Natural killer cell (primary cell): ENCODE data around the gene PFKP. TPM values are rescaled to one million over a fixed set of nuclear protein-coding genes. Genes with fewer than 3 reads are reported as not detected.

Experiments used
- ATAC-seq, 3 donors: fragments of 150-1000 bp in 2 of 3; fragments of 200-7000 bp in 1 of 3; cut with Tn5 transposase; 1 replicate in 1 of 3; 2 replicates in 2 of 3; pipeline ENCODE4 v1.10.0; 2021; ENCODE audit warnings: mild to moderate bottlenecking in 2 of 3, moderate library complexity in 2 of 3
- DNase-seq, 2 donors: peaks; one replicate each; pipeline versions ENCODE4 v3.0.0 to v3.0.0-alpha.2; 2013 to 2021; ENCODE audit warnings: mixed read lengths in 1 of 2
- H3K27ac ChIP-seq: one replicate; pipeline ENCODE4 v1.5.1; 2013; ENCODE audit warnings: mild to moderate bottlenecking, low read length
- H3K27me3 ChIP-seq: one replicate; pipeline ENCODE4 v1.6.1; 2013; ENCODE audit warnings: low read length; ENCODE audit not compliant: control insufficient read depth, insufficient read depth
- H3K36me3 ChIP-seq: one replicate; pipeline ENCODE4 v1.6.1; 2013; ENCODE audit warnings: low read length; ENCODE audit not compliant: control insufficient read depth, insufficient read depth
- H3K4me1 ChIP-seq: one replicate; pipeline ENCODE4 v1.6.1; 2013; ENCODE audit warnings: low read length; ENCODE audit not compliant: control insufficient read depth, insufficient read depth
- H3K4me3 ChIP-seq: one replicate; pipeline ENCODE4 v1.5.1; 2013; ENCODE audit warnings: low read length
- H3K9me3 ChIP-seq: one replicate; pipeline ENCODE4 v1.6.1; 2013; ENCODE audit warnings: low read length; ENCODE audit not compliant: control insufficient read depth, insufficient read depth
- H3K27ac Mint-ChIP-seq, 2 donors: one replicate each; pipeline ENCODE4 v1.8.0; 2022; ENCODE audit warnings: mild to moderate bottlenecking in 2 of 2, mixed read lengths in 2 of 2, moderate library complexity in 1 of 2
- H3K27me3 Mint-ChIP-seq, 2 donors: one replicate each; pipeline ENCODE4 v1.8.0; 2022; ENCODE audit warnings: low read depth in 2 of 2, mixed read lengths in 2 of 2
- H3K36me3 Mint-ChIP-seq: one replicate; pipeline ENCODE4 v1.8.0; 2022; ENCODE audit warnings: mixed read lengths
- H3K4me1 Mint-ChIP-seq, 2 donors: one replicate each; pipeline ENCODE4 v1.8.0; 2022; ENCODE audit warnings: mixed read lengths in 2 of 2
- H3K4me3 Mint-ChIP-seq: one replicate; pipeline ENCODE4 v1.8.0; 2022; ENCODE audit warnings: mild to moderate bottlenecking, moderate library complexity, mixed read lengths
- H3K9me3 Mint-ChIP-seq, 2 donors: one replicate each; pipeline ENCODE4 v1.8.0; 2022; ENCODE audit warnings: mixed read lengths in 2 of 2
- CTCF ChIP-seq: fragments of 200-600 bp; IDR thresholded peaks from one replicate; pipeline ENCODE4 v1.8.0; 2022; ENCODE audit warnings: antibody characterized with exemption
- WGBS: methylation state at CpG from one replicate; pipeline ENCODE4 v1.1.7; 2013; ENCODE audit warnings: missing lambda C conversion rate; ENCODE audit not compliant: insufficient coverage; 5-methylcytosine and 5-hydroxymethylcytosine counted together
- intact Hi-C: fragments of 100-400 bp; cut with micrococcal nuclease; formaldehyde crosslinking; loops from one replicate; pipeline ENCODE4 v1.14.2; 2022
- total RNA-seq, 4 donors: library from RNA; stranded (reverse); fragments of 120-200 nt in 1 of 4; gene quantifications; one replicate each; pipeline versions ENCODE4 v1.2.3 to v1.2.4, GENCODE V29; 2013 to 2022

Gene PFKP
- total RNA-seq, 3 donors from 2014 or later (not counting 1 experiment from before 2014, with no cell fraction given) = 43.9 to 62.4 (median 47.4) TPM

GRCh38 chr10:3071405-3072198, 4.3 kb downstream of the PFKP start:
- H3K27ac ChIP-seq = no peak overlapping the region
- H3K4me3 ChIP-seq = no peak overlapping the region
- no peak for ATAC-seq
- Mint-ChIP-seq H3K9me3 (no peaks in the 10 kb centered on the region), H3K27me3 (no peaks in the 10 kb centered on the region), H3K4me1 (peaks cover 49 to 56% of the 10 kb centered on the region in 2 donors), H3K36me3 (no peaks in the 10 kb centered on the region), H3K4me3 (peak overlapping the region; percentile 26), H3K27ac (no peak overlapping the region)
- H3K9me3 ChIP-seq = no peaks in the 10 kb centered on the region
- H3K4me1 ChIP-seq = peaks cover 19% of the 10 kb centered on the region
- peaks cover under 1% of the 10 kb centered on the region for H3K27me3 ChIP-seq
- TF ChIP-seq CTCF = no peak
- DNase-seq = no peak
- intact Hi-C loops = no loop called here
- WGBS = 88% methylated on average over 13 of the region's 13 CpGs
- no peaks in the 10 kb centered on the region for H3K36me3 ChIP-seq

- ATAC-seq (no peak), DNase-seq (no peak)
- intact Hi-C loops = no loop called here
- 99% methylated on average over 8 of the region's 10 CpGs for whole genome bisulfite sequencing
- Mint-ChIP-seq H3K4me3 (no peak overlapping the region), H3K9me3 (no peaks in the 10 kb centered on the region), H3K27ac (no peak overlapping the region), H3K4me1 (peaks cover 53 to 59% of the 10 kb centered on the region in 2 donors), H3K36me3 (no peaks in the 10 kb centered on the region), H3K27me3 (no peaks in the 10 kb centered on the region)
- Histone ChIP-seq H3K4me3 (no peak overlapping the region), H3K4me1 (peaks cover 14% of the 10 kb centered on the region), H3K36me3 (no peaks in the 10 kb centered on the region), H3K27me3 (no peaks in the 10 kb centered on the region), H3K27ac (no peak overlapping the region), H3K9me3 (no peaks in the 10 kb centered on the region)
- TF ChIP-seq CTCF = no peak
Observed at GRCh38 chr10:3072641-3073360, 5.5 kb downstream of the PFKP start.

GRCh38 chr10:3074145-3074665, 6.9 kb downstream of the PFKP start:
- no peak for ATAC-seq
- Histone ChIP-seq H3K27me3 (no peaks in the 10 kb centered on the region), H3K36me3 (no peaks in the 10 kb centered on the region), H3K27ac (no peak overlapping the region), H3K9me3 (no peaks in the 10 kb centered on the region), H3K4me3 (no peak overlapping the region), H3K4me1 (peaks cover 12% of the 10 kb centered on the region)
- Mint-ChIP-seq H3K9me3 (no peaks in the 10 kb centered on the region), H3K4me3 (no peak overlapping the region), H3K27ac (peak overlapping the region in 1 of 2 donors; percentile 74), H3K36me3 (no peaks in the 10 kb centered on the region), H3K27me3 (no peaks in the 10 kb centered on the region), H3K4me1 (peaks cover 52 to 58% of the 10 kb centered on the region in 2 donors)
- no peak for DNase-seq
- no peak for TF ChIP-seq CTCF
- intact Hi-C loops = no loop called here
- 94% methylated on average over 7 of the region's 7 CpGs for WGBS
